H9 (cell line): Measurements from ENCODE around the gene SFXN2. TPM values are rescaled to one million over a fixed set of nuclear protein-coding genes. Genes with fewer than 3 reads are reported as not detected.
A peak's percentile ranks its signal among the peaks of the same experiment; 100 is the strongest.

Experiments used
- DNase-seq: peaks from one replicate; pipeline ENCODE4 v3.0.0-alpha.2; 2017
- H2AFZ ChIP-seq: one replicate; pipeline ENCODE4 v1.6.1; 2013; ENCODE audit warnings: mild to moderate bottlenecking, low read length, control low read depth, moderate library complexity
- H2AK5ac ChIP-seq: 2 replicates; pipeline ENCODE4 v1.6.1; 2013; ENCODE audit warnings: low read length, control low read depth, mixed read lengths; ENCODE audit not compliant: insufficient read length
- H2BK120ac ChIP-seq: one replicate; pipeline ENCODE4 v1.6.1; 2013; ENCODE audit warnings: low read depth, mild to moderate bottlenecking, low read length, control low read depth, inconsistent platforms; ENCODE audit not compliant: poor library complexity, severe bottlenecking
- H2BK12ac ChIP-seq: 2 replicates; pipeline ENCODE4 v1.6.1; 2013; ENCODE audit warnings: low read length, control low read depth, mixed read lengths, low read depth; ENCODE audit not compliant: insufficient read length
- H2BK15ac ChIP-seq: 2 replicates; pipeline ENCODE4 v1.6.1; 2013; ENCODE audit warnings: low read depth, low read length, control low read depth
- H2BK20ac ChIP-seq: one replicate; pipeline ENCODE4 v1.6.1; 2013; ENCODE audit warnings: low read depth, mild to moderate bottlenecking, low read length, control low read depth, inconsistent platforms; ENCODE audit not compliant: poor library complexity, severe bottlenecking
- H2BK5ac ChIP-seq: 2 replicates; pipeline ENCODE4 v1.6.1; 2013; ENCODE audit warnings: low read length, control low read depth, mixed read lengths; ENCODE audit not compliant: insufficient read length
- H3K14ac ChIP-seq: 2 replicates; pipeline ENCODE4 v1.6.1; 2013; ENCODE audit warnings: low read length, control low read depth; ENCODE audit not compliant: insufficient read depth
- H3K18ac ChIP-seq: 2 replicates; pipeline ENCODE4 v1.6.1; 2013; ENCODE audit warnings: low read depth, mild to moderate bottlenecking, mixed read lengths, low read length, control low read depth; ENCODE audit not compliant: insufficient read length
- H3K23ac ChIP-seq: 2 replicates; pipeline ENCODE4 v1.6.1; 2013; ENCODE audit warnings: low read length, control low read depth, mixed read lengths, low read depth; ENCODE audit not compliant: insufficient read length
- H3K23me2 ChIP-seq: 2 replicates; pipeline ENCODE4 v1.6.1; 2013; ENCODE audit warnings: low read depth, mild to moderate bottlenecking, mixed read lengths, low read length, control low read depth; ENCODE audit not compliant: insufficient read length, poor library complexity, severe bottlenecking
- H3K27ac ChIP-seq: 2 replicates; pipeline ENCODE4 v1.5.1; 2013; ENCODE audit warnings: low read length, control low read depth, mixed read lengths, low read depth; ENCODE audit not compliant: insufficient read length
- H3K27me3 ChIP-seq: 2 replicates; pipeline ENCODE4 v1.6.1; 2013; ENCODE audit warnings: low read length, control low read depth, inconsistent platforms; ENCODE audit not compliant: insufficient read depth
- H3K4ac ChIP-seq: 2 replicates; pipeline ENCODE4 v1.6.1; 2013; ENCODE audit warnings: low read depth, mild to moderate bottlenecking, control low read depth, inconsistent platforms, low read length, moderate library complexity
- H3K4me1 ChIP-seq: 2 replicates; pipeline ENCODE4 v1.6.1; 2013; ENCODE audit warnings: low read length, control low read depth, inconsistent platforms; ENCODE audit not compliant: insufficient read depth
- H3K4me2 ChIP-seq: 2 replicates; pipeline ENCODE4 v1.6.1; 2013; ENCODE audit warnings: low read length, control low read depth, mixed read lengths; ENCODE audit not compliant: insufficient read length, insufficient read depth
- H3K56ac ChIP-seq: 2 replicates; pipeline ENCODE4 v1.6.1; 2013; ENCODE audit warnings: low read depth, mild to moderate bottlenecking, mixed read lengths, low read length, control low read depth; ENCODE audit not compliant: insufficient read length
- H3K79me1 ChIP-seq: 2 replicates; pipeline ENCODE4 v1.6.1; 2013; ENCODE audit warnings: low read depth, mild to moderate bottlenecking, moderate library complexity, low read length, control low read depth, inconsistent platforms; ENCODE audit not compliant: insufficient read depth, poor library complexity, severe bottlenecking
- H3K79me2 ChIP-seq: 2 replicates; pipeline ENCODE4 v1.6.1; 2013; ENCODE audit warnings: low read length, control low read depth, inconsistent platforms; ENCODE audit not compliant: insufficient read depth
- H3K9ac ChIP-seq: 2 replicates; pipeline ENCODE4 v1.6.1; 2013; ENCODE audit warnings: low read length, control low read depth, mixed read lengths; ENCODE audit not compliant: insufficient read length; ENCODE audit errors: extremely low read depth
- H3K9me3 ChIP-seq: one replicate; pipeline ENCODE4 v1.6.1; 2013; ENCODE audit warnings: low read depth, low read length, inconsistent platforms; ENCODE audit not compliant: control insufficient read depth
- H3T11ph ChIP-seq: one replicate; pipeline ENCODE4 v1.6.1; 2013; ENCODE audit warnings: mild to moderate bottlenecking, low read length, control low read depth, inconsistent platforms
- H4K20me1 ChIP-seq: one replicate; pipeline ENCODE4 v1.6.1; 2013; ENCODE audit not compliant: control insufficient read depth, insufficient read length, insufficient read depth
- H4K5ac ChIP-seq: 2 replicates; pipeline ENCODE4 v1.6.1; 2013; ENCODE audit warnings: low read depth, mild to moderate bottlenecking, mixed read lengths, low read length, control low read depth; ENCODE audit not compliant: insufficient read length
- H4K8ac ChIP-seq: replicated peaks from 2 replicates; pipeline ENCODE4 v1.6.1; 2013; ENCODE audit warnings: low read length, control low read depth, mixed read lengths, low read depth; ENCODE audit not compliant: insufficient read length
- H4K91ac ChIP-seq: 2 replicates; pipeline ENCODE4 v1.6.1; 2013; ENCODE audit warnings: low read depth, mild to moderate bottlenecking, moderate library complexity, mixed read lengths, low read length, control low read depth; ENCODE audit not compliant: insufficient read length
- H3K27ac Mint-ChIP-seq, 3 experiments: 2 replicates in 2 of 3; 3 replicates in 1 of 3; pipeline ENCODE4 v1.8.0; 2020 to 2021; ENCODE audit warnings: mixed read lengths in 3 of 3, mild to moderate bottlenecking in 1 of 3, moderate library complexity in 1 of 3
- H3K27me3 Mint-ChIP-seq: 2 replicates; pipeline ENCODE4 v1.8.0; 2021; ENCODE audit warnings: low read depth, mild to moderate bottlenecking, moderate library complexity, mixed read lengths
- H3K36me3 Mint-ChIP-seq, 3 experiments: 2 replicates in 2 of 3; 3 replicates in 1 of 3; pipeline ENCODE4 v1.8.0; 2020 to 2021; ENCODE audit warnings: low read depth in 3 of 3, mixed read lengths in 3 of 3; ENCODE audit not compliant: insufficient read depth in 1 of 3
- H3K4me1 Mint-ChIP-seq, 2 experiments: 2 replicates each; pipeline ENCODE4 v1.8.0; 2020; ENCODE audit warnings: mixed read lengths in 2 of 2
- H3K4me3 Mint-ChIP-seq, 2 experiments: 2 replicates in 1 of 2; 3 replicates in 1 of 2; pipeline ENCODE4 v1.8.0; 2020 to 2021; ENCODE audit warnings: mild to moderate bottlenecking in 2 of 2, mixed read lengths in 2 of 2, moderate library complexity in 1 of 2
- H3K9me3 Mint-ChIP-seq, 2 experiments: 2 replicates in 1 of 2; 3 replicates in 1 of 2; pipeline ENCODE4 v1.8.0; 2020; ENCODE audit warnings: mild to moderate bottlenecking in 2 of 2, mixed read lengths in 2 of 2, moderate library complexity in 1 of 2
- WGBS: extraction: QIAGEN DNeasy Blood & Tissue Kit; methylation state at CpG from one replicate; pipeline ENCODE4 v1.1.7; 2013; ENCODE audit warnings: missing lambda C conversion rate, low lambda C conversion rate, mixed read lengths; ENCODE audit not compliant: insufficient read length; ENCODE audit errors: extremely low coverage; 5-methylcytosine and 5-hydroxymethylcytosine counted together
- total RNA-seq: library from RNA; stranded (reverse); gene quantifications from 2 replicates; pipeline ENCODE4 v1.2.1, GENCODE V29; 2021
- TF ChIP-seq, protein P1 (sequence below): fragments of 200-600 bp; sonication (generic); conservative IDR thresholded peaks from 3 replicates; pipeline ENCODE4 v1.8.0; 2021; ENCODE audit warnings: antibody characterized with exemption, mild to moderate bottlenecking

SFXN2 gene
- total RNA-seq, 1 experiment from 2014 or later: 34.7 TPM

- no peaks in the 10 kb centered on the region for H3K27me3 Mint-ChIP-seq
- Histone ChIP-seq H2BK5ac (peak overlapping the region; percentile 72), H3K4ac (no peak overlapping the region), H2BK12ac (no peak overlapping the region), H2AFZ (no peak overlapping the region), H2AK5ac (no peak overlapping the region), H3K4me1 (no peaks in the 10 kb centered on the region), H2BK15ac (no peak overlapping the region), H4K20me1 (no peaks in the 10 kb centered on the region), H3K9me3 (no peaks in the 10 kb centered on the region), H3K27ac (no peak overlapping the region), H3K9ac (no peak overlapping the region), H3K23me2 (no peaks in the 10 kb centered on the region), H3T11ph (no peak overlapping the region), H3K14ac (no peak overlapping the region), H3K18ac (no peak overlapping the region), H2BK120ac (no peak overlapping the region), H3K79me1 (no peaks in the 10 kb centered on the region), H3K56ac (no peak overlapping the region), H2BK20ac (no peak overlapping the region), H3K79me2 (peaks cover 2% of the 10 kb centered on the region; the same call in 1 of the 2 replicates), H3K23ac (no peak overlapping the region), H4K8ac (no peak overlapping the region), H4K5ac (no peak overlapping the region), H3K27me3 (no peaks in the 10 kb centered on the region), H4K91ac (no peak overlapping the region), H3K4me2 (no peak overlapping the region)
- no peak for DNase-seq
- no peaks in the 10 kb centered on the region for H3K4me1 Mint-ChIP-seq
- WGBS: no CpG with 5 or more reads among the region's 6 CpGs
- no peak overlapping the region for H3K4me3 Mint-ChIP-seq
- H3K9me3 Mint-ChIP-seq: no peaks in the 10 kb centered on the region
- H3K27ac Mint-ChIP-seq: no peak overlapping the region
- H3K36me3 Mint-ChIP-seq: peaks cover 0 to 5% (median 0%) of the 10 kb centered on the region in 3 experiments; a peak in 1 of 7 replicates
- TF ChIP-seq, protein P1, sequence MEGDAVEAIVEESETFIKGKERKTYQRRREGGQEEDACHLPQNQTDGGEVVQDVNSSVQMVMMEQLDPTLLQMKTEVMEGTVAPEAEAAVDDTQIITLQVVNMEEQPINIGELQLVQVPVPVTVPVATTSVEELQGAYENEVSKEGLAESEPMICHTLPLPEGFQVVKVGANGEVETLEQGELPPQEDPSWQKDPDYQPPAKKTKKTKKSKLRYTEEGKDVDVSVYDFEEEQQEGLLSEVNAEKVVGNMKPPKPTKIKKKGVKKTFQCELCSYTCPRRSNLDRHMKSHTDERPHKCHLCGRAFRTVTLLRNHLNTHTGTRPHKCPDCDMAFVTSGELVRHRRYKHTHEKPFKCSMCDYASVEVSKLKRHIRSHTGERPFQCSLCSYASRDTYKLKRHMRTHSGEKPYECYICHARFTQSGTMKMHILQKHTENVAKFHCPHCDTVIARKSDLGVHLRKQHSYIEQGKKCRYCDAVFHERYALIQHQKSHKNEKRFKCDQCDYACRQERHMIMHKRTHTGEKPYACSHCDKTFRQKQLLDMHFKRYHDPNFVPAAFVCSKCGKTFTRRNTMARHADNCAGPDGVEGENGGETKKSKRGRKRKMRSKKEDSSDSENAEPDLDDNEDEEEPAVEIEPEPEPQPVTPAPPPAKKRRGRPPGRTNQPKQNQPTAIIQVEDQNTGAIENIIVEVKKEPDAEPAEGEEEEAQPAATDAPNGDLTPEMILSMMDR: no peak
Observed at GRCh38 chr10:102764470-102765161, 50.2 kb downstream of the SFXN2 start.
